Trophoblast cell (in vitro differentiated cells and primary cell): ENCODE data around the gene GAP43.

Experiments used
- DNase-seq, 2 donors: peaks; one replicate each; pipeline ENCODE4 v3.0.0-alpha.2; 2016
- H2AFZ ChIP-seq: 2 replicates; pipeline ENCODE4 v1.6.1; 2013; ENCODE audit warnings: low read length, moderate library complexity, mild to moderate bottlenecking; ENCODE audit not compliant: insufficient read depth, poor library complexity
- H2AK5ac ChIP-seq: 2 replicates; pipeline ENCODE4 v1.6.1; 2013; ENCODE audit warnings: mild to moderate bottlenecking, low read length
- H2BK120ac ChIP-seq: 2 replicates; pipeline ENCODE4 v1.6.1; 2013; ENCODE audit warnings: low read length, mild to moderate bottlenecking, moderate library complexity; ENCODE audit not compliant: insufficient read depth, poor library complexity
- H2BK12ac ChIP-seq: 2 replicates; pipeline ENCODE4 v1.6.1; 2013; ENCODE audit warnings: mild to moderate bottlenecking, low read length, moderate library complexity
- H2BK5ac ChIP-seq: 2 replicates; pipeline ENCODE4 v1.6.1; 2013; ENCODE audit warnings: low read length, low read depth, moderate library complexity, mild to moderate bottlenecking; ENCODE audit not compliant: poor library complexity
- H3K14ac ChIP-seq: 2 replicates; pipeline ENCODE4 v1.6.1; 2013; ENCODE audit warnings: mild to moderate bottlenecking, low read length
- H3K18ac ChIP-seq: 2 replicates; pipeline ENCODE4 v1.6.1; 2013; ENCODE audit warnings: mild to moderate bottlenecking, low read length
- H3K23ac ChIP-seq: 2 replicates; pipeline ENCODE4 v1.6.1; 2013; ENCODE audit warnings: low read length
- H3K27ac ChIP-seq: 2 replicates; pipeline ENCODE4 v1.5.1; 2013; ENCODE audit warnings: low read depth, mild to moderate bottlenecking, inconsistent platforms, low read length, moderate library complexity
- H3K27me3 ChIP-seq: 2 replicates; pipeline ENCODE4 v1.6.1; 2013; ENCODE audit warnings: inconsistent platforms, mild to moderate bottlenecking, low read length, moderate library complexity; ENCODE audit not compliant: insufficient read depth
- H3K36me3 ChIP-seq, 2 experiments: 1 replicate in 1 of 2; 2 replicates in 1 of 2; pipeline ENCODE4 v1.6.1; 2013; ENCODE audit warnings: low read length in 2 of 2, mild to moderate bottlenecking in 2 of 2, moderate library complexity in 1 of 2; ENCODE audit not compliant: insufficient read depth in 2 of 2, control insufficient read depth in 1 of 2
- H3K4ac ChIP-seq: 2 replicates; pipeline ENCODE4 v1.6.1; 2013; ENCODE audit warnings: low read depth, mild to moderate bottlenecking, low read length, moderate library complexity
- H3K4me1 ChIP-seq, 2 experiments: 1 replicate in 1 of 2; 2 replicates in 1 of 2; pipeline ENCODE4 v1.6.1; 2013; ENCODE audit warnings: low read length in 2 of 2, mild to moderate bottlenecking in 2 of 2, moderate library complexity in 1 of 2; ENCODE audit not compliant: insufficient read depth in 2 of 2, control insufficient read depth in 1 of 2
- H3K4me2 ChIP-seq: 2 replicates; pipeline ENCODE4 v1.6.1; 2013; ENCODE audit warnings: inconsistent platforms, mild to moderate bottlenecking, low read length, moderate library complexity
- H3K4me3 ChIP-seq: 2 replicates; pipeline ENCODE4 v1.5.1; 2013; ENCODE audit warnings: mild to moderate bottlenecking, low read depth, low read length, inconsistent platforms
- H3K79me1 ChIP-seq: one replicate; pipeline ENCODE4 v1.6.1; 2013; ENCODE audit warnings: low read length
- H3K79me2 ChIP-seq: 2 replicates; pipeline ENCODE4 v1.6.1; 2013; ENCODE audit warnings: low read length, mild to moderate bottlenecking; ENCODE audit not compliant: control insufficient read depth, insufficient read depth, poor library complexity
- H3K9ac ChIP-seq: 2 replicates; pipeline ENCODE4 v1.6.1; 2013; ENCODE audit warnings: mild to moderate bottlenecking, low read length
- H3K9me3 ChIP-seq: 2 replicates; pipeline ENCODE4 v1.6.1; 2013; ENCODE audit warnings: low read depth, mild to moderate bottlenecking, control low read depth, inconsistent platforms, low read length; ENCODE audit not compliant: insufficient read depth
- H4K12ac ChIP-seq: 2 replicates; pipeline ENCODE4 v1.6.1; 2013; ENCODE audit warnings: low read depth, mild to moderate bottlenecking, low read length, moderate library complexity
- H4K8ac ChIP-seq: 2 replicates; pipeline ENCODE4 v1.6.1; 2013; ENCODE audit warnings: low read depth, mild to moderate bottlenecking, low read length, moderate library complexity
- H4K91ac ChIP-seq: one replicate; pipeline ENCODE4 v1.6.1; 2013; ENCODE audit warnings: low read depth, mild to moderate bottlenecking, low read length, moderate library complexity
- WGBS: extraction: QIAGEN DNeasy Blood & Tissue Kit; methylation state at CpG from one replicate; pipeline ENCODE4 v1.1.7; 2013; ENCODE audit warnings: missing lambda C conversion rate; ENCODE audit not compliant: insufficient read length, insufficient coverage; ENCODE audit errors: extremely low coverage; 5-methylcytosine and 5-hydroxymethylcytosine counted together

GAP43 gene

GRCh38 chr3:115580566-115580965, 42.7 kb upstream of the GAP43 start:
- no peak overlapping the region for H3K18ac ChIP-seq
- no peak overlapping the region for H3K4me3 ChIP-seq
- no peak overlapping the region for H2AFZ ChIP-seq
- no peak for DNase-seq
- no peak overlapping the region for H3K9ac ChIP-seq
- no CpG with 5 or more reads among the region's 1 CpG for WGBS
- no peaks in the 10 kb centered on the region for H3K27me3 ChIP-seq
- no peaks in the 10 kb centered on the region for H3K79me1 ChIP-seq
- H3K4me2 ChIP-seq = no peak overlapping the region
- no peak overlapping the region for H2AK5ac ChIP-seq
- H3K36me3 ChIP-seq = no peaks in the 10 kb centered on the region
- H3K27ac ChIP-seq = no peak overlapping the region
- H2BK120ac ChIP-seq = no peak overlapping the region
- peaks cover 0 to 2% of the 10 kb centered on the region in 2 experiments for H3K4me1 ChIP-seq
- H3K4ac ChIP-seq = no peak overlapping the region
- H4K8ac ChIP-seq = no peak overlapping the region
- no peak overlapping the region for H2BK12ac ChIP-seq
- no peak overlapping the region for H4K12ac ChIP-seq
- no peaks in the 10 kb centered on the region for H3K9me3 ChIP-seq
- no peak overlapping the region for H3K14ac ChIP-seq
- no peak overlapping the region for H2BK5ac ChIP-seq
- no peak overlapping the region for H4K91ac ChIP-seq
- no peak overlapping the region for H3K23ac ChIP-seq
- H3K79me2 ChIP-seq = no peaks in the 10 kb centered on the region

GRCh38 chr3:115581362-115582135, 41.8 kb upstream of the GAP43 start:
- Histone ChIP-seq H4K8ac (peak overlapping the region; percentile 35), H3K27ac (no peak overlapping the region), H3K9me3 (no peaks in the 10 kb centered on the region), H3K79me1 (no peaks in the 10 kb centered on the region), H3K27me3 (no peaks in the 10 kb centered on the region), H3K18ac (no peak overlapping the region), H3K9ac (no peak overlapping the region), H3K4me2 (no peak overlapping the region), H4K12ac (no peak overlapping the region), H2BK5ac (no peak overlapping the region), H2AK5ac (no peak overlapping the region), H3K23ac (no peak overlapping the region), H3K4me3 (no peak overlapping the region), H3K4me1 (peaks cover 0 to 2% of the 10 kb centered on the region in 2 experiments), H3K14ac (no peak overlapping the region), H2BK120ac (no peak overlapping the region), H3K36me3 (no peaks in the 10 kb centered on the region), H3K79me2 (no peaks in the 10 kb centered on the region), H2AFZ (no peak overlapping the region), H3K4ac (no peak overlapping the region), H4K91ac (no peak overlapping the region), H2BK12ac (no peak overlapping the region)
- DNase-seq = no peak
- no CpG with 5 or more reads among the region's 8 CpGs for WGBS

- no peak for DNase-seq
- Histone ChIP-seq H2BK12ac (no peak overlapping the region), H2BK5ac (no peak overlapping the region), H3K36me3 (no peaks in the 10 kb centered on the region), H3K79me2 (no peaks in the 10 kb centered on the region), H2BK120ac (no peak overlapping the region), H3K4me1 (no peaks in the 10 kb centered on the region), H4K12ac (no peak overlapping the region), H3K27me3 (no peaks in the 10 kb centered on the region), H3K4ac (no peak overlapping the region), H2AK5ac (no peak overlapping the region), H4K8ac (no peak overlapping the region), H3K4me3 (no peak overlapping the region), H3K4me2 (no peak overlapping the region), H3K27ac (no peak overlapping the region), H3K23ac (no peak overlapping the region), H4K91ac (no peak overlapping the region), H3K79me1 (no peaks in the 10 kb centered on the region), H3K9ac (peak overlapping the region; percentile 40), H3K14ac (no peak overlapping the region), H3K9me3 (no peaks in the 10 kb centered on the region), H3K18ac (no peak overlapping the region), H2AFZ (no peak overlapping the region)
- no CpG with 5 or more reads among the region's 5 CpGs for WGBS
Measured at GRCh38 chr3:115588201-115589115, 34.9 kb upstream of the GAP43 start.

- no peak for DNase-seq
- H3K14ac ChIP-seq = no peak overlapping the region
- H3K9me3 ChIP-seq = no peaks in the 10 kb centered on the region
- H3K4ac ChIP-seq = no peak overlapping the region
- H3K4me1 ChIP-seq = no peaks in the 10 kb centered on the region
- no peak overlapping the region for H2BK5ac ChIP-seq
- no peaks in the 10 kb centered on the region for H3K36me3 ChIP-seq
- H4K12ac ChIP-seq = no peak overlapping the region
- H2AFZ ChIP-seq = no peak overlapping the region
- H3K18ac ChIP-seq = no peak overlapping the region
- no peak overlapping the region for H3K23ac ChIP-seq
- H4K8ac ChIP-seq = no peak overlapping the region
- no peak overlapping the region for H2AK5ac ChIP-seq
- H4K91ac ChIP-seq = no peak overlapping the region
- H2BK12ac ChIP-seq = no peak overlapping the region
- H3K4me3 ChIP-seq = no peak overlapping the region
- H3K79me2 ChIP-seq = no peaks in the 10 kb centered on the region
- H2BK120ac ChIP-seq = no peak overlapping the region
- H3K4me2 ChIP-seq = no peak overlapping the region
- H3K27ac ChIP-seq = no peak overlapping the region
- H3K27me3 ChIP-seq = no peaks in the 10 kb centered on the region
- no peaks in the 10 kb centered on the region for H3K79me1 ChIP-seq
- no CpG with 5 or more reads among the region's 3 CpGs for WGBS
- no peak overlapping the region for H3K9ac ChIP-seq
Measured at GRCh38 chr3:115590873-115591272, 32.4 kb upstream of the GAP43 start.
